Aorta (tissue), 5 donors: ENCODE results near the gene KRT10. TPM values are rescaled to one million over a fixed set of nuclear protein-coding genes. Genes with fewer than 3 reads are reported as not detected.
A peak's percentile ranks its signal among the peaks of the same experiment; 100 is the strongest.

ENCODE experiments used
- ATAC-seq: fragments of 200-7000 bp; cut with Tn5 transposase; one replicate; pipeline ENCODE4 v1.9.1; 2022; ENCODE audit warnings: moderate library complexity; ENCODE audit not compliant: low FRiP score
- DNase-seq, 2 donors: peaks; one replicate each; pipeline ENCODE4 v3.0.0-alpha.2; 2020
- H3K27ac ChIP-seq, 2 donors: one replicate each; pipeline ENCODE4 v1.5.1; 2013; ENCODE audit warnings: low read length in 2 of 2, mild to moderate bottlenecking in 2 of 2, moderate library complexity in 2 of 2, control low read depth in 1 of 2, inconsistent platforms in 1 of 2, low read depth in 1 of 2
- H3K27me3 ChIP-seq, 2 donors: one replicate each; pipeline ENCODE4 v1.6.1; 2013; ENCODE audit warnings: control low read depth in 1 of 2, low read length in 1 of 2, mild to moderate bottlenecking in 1 of 2, moderate library complexity in 1 of 2; ENCODE audit not compliant: insufficient read depth in 2 of 2, control insufficient read depth in 1 of 2
- H3K36me3 ChIP-seq, 2 donors: one replicate each; pipeline ENCODE4 v1.6.1; 2013; ENCODE audit warnings: control low read depth in 1 of 2, low read length in 1 of 2, mild to moderate bottlenecking in 1 of 2; ENCODE audit not compliant: insufficient read depth in 2 of 2, control insufficient read depth in 1 of 2
- H3K4me1 ChIP-seq, 2 donors: one replicate each; pipeline ENCODE4 v1.6.1; 2013; ENCODE audit warnings: low read length in 2 of 2, control low read depth in 1 of 2, mild to moderate bottlenecking in 1 of 2, moderate library complexity in 1 of 2; ENCODE audit not compliant: insufficient read depth in 2 of 2, control insufficient read depth in 1 of 2
- H3K4me3 ChIP-seq, 2 donors: one replicate each; pipeline ENCODE4 v1.5.1; 2013; ENCODE audit warnings: low read length in 2 of 2, control low read depth in 1 of 2, mild to moderate bottlenecking in 1 of 2
- H3K9me3 ChIP-seq: one replicate; pipeline ENCODE4 v1.6.1; 2013; ENCODE audit warnings: mild to moderate bottlenecking, low read length; ENCODE audit not compliant: control insufficient read depth
- WGBS, 2 donors: extraction: QIAGEN DNeasy Blood & Tissue Kit; methylation state at CpG; one replicate each; pipeline ENCODE4 v1.1.7; 2013; 5-methylcytosine and 5-hydroxymethylcytosine counted together
- intact Hi-C, 2 donors: fragments of 100-400 bp; cut with DNase I; formaldehyde crosslinking; loops; one replicate each; pipeline versions ENCODE4 v1.14.2 to v1.15.0; 2022
- polyA plus RNA-seq, 2 donors: library from polyadenylated mRNA; stranded (reverse); fragments of 200-250 nt; gene quantifications; one replicate each; pipeline ENCODE4 v1.2.3, GENCODE V29; 2013
- total RNA-seq, 2 donors: library from RNA; stranded (reverse); fragmentation: NEBNext Ultra II Directional; extraction: Animal tissue kit (Norgen Biotek cat#: 25700); gene quantifications; one replicate each; pipeline ENCODE4 v1.2.1, GENCODE V29; 2021
- donor health status: healthy with polysubstance abuse.
- donor health status: Bipolar disorder and iron deficiency.
- donor health status: DM: no; HTN: no; CAD: no.
- donor health status: DM: no; HTN: no; CAD: no.
- donor health status: DM: yes; HTN: yes; CAD: no.

KRT10 gene
- total and polyA plus RNA-seq, 4 donors, result 35.3 to 39.7 (median 39.3) TPM

GRCh38 chr17:40843242-40843641 lies 20.8 kb upstream of the KRT10 start:
- ATAC-seq, result no peak
- no peaks in the 10 kb centered on the region for H3K9me3 ChIP-seq
- peaks cover 0 to 4% of the 10 kb centered on the region in 2 donors for H3K36me3 ChIP-seq
- H3K4me1 ChIP-seq, result no peaks in the 10 kb centered on the region
- intact Hi-C loops, result no loop called here
- 62 to 87% methylated on average over 3 of the region's 3 CpGs for WGBS, 2 donors
- DNase-seq, result no peak
- H3K27me3 ChIP-seq, result peaks cover 0 to 1% of the 10 kb centered on the region in 2 donors
- no peak overlapping the region for H3K4me3 ChIP-seq
- no peak overlapping the region for H3K27ac ChIP-seq

DNA sequence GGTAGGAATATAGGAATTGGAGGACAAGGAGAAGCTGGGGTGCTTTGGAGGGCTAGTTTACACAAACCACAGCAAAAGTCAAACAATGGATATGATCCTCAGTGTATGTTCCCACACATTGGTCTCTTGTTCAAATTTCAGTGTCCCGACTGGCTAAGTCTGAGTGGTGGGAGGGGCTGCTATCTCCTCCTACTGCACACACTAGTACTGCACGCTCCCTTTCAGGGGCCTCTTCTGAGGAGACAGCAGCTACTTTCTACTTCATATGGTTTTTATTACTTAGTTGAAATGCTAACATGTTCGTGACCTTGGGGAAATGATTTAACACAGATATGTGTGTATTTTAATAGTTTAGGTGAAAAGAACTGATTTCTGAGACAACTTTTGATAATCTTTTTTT lies 18.8 kb upstream of the KRT10 start:
- H3K4me3 ChIP-seq, result no peak overlapping the region
- intact Hi-C loops, result no loop called here
- peaks cover 0 to 4% of the 10 kb centered on the region in 2 donors for H3K36me3 ChIP-seq
- 80 to 87% methylated on average over 3 of the region's 3 CpGs for whole genome bisulfite sequencing, 2 donors
- no peak overlapping the region for H3K27ac ChIP-seq
- no peak for DNase-seq
- H3K4me1 ChIP-seq, result no peaks in the 10 kb centered on the region
- no peaks in the 10 kb centered on the region for H3K9me3 ChIP-seq
- no peak for ATAC-seq
- H3K27me3 ChIP-seq, result peaks cover 0 to 1% of the 10 kb centered on the region in 2 donors

DNA sequence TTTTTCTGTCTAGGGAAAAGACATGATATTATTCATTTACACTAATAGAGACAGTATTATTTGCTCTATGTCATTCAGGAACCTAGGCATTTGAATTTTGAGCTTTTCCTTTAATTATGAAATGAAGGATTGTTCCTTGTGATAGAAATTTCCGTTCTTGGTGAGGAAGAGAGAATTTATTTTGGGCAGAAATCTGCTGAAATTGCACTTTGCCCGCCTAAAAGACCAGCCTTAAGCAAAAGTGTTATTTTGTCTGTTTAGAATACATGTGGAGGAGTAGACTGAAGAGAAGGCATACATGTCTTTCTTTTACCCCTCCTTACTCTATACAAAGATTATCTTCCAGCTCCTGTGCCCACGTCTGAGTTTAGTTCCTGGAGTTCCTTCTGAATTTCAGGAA lies 16.8 kb upstream of the KRT10 start:
- no peaks in the 10 kb centered on the region for H3K9me3 ChIP-seq
- no peaks in the 10 kb centered on the region for H3K27me3 ChIP-seq
- H3K4me3 ChIP-seq, result no peak overlapping the region
- intact Hi-C loops, result no loop called here
- no peak overlapping the region for H3K27ac ChIP-seq
- no peaks in the 10 kb centered on the region for H3K4me1 ChIP-seq
- H3K36me3 ChIP-seq, result peaks cover 2 to 4% of the 10 kb centered on the region in 2 donors
- WGBS, 2 donors, result 66 to 73% methylated on average over 3 of the region's 3 CpGs
- no peak for ATAC-seq
- no peak for DNase-seq

DNA sequence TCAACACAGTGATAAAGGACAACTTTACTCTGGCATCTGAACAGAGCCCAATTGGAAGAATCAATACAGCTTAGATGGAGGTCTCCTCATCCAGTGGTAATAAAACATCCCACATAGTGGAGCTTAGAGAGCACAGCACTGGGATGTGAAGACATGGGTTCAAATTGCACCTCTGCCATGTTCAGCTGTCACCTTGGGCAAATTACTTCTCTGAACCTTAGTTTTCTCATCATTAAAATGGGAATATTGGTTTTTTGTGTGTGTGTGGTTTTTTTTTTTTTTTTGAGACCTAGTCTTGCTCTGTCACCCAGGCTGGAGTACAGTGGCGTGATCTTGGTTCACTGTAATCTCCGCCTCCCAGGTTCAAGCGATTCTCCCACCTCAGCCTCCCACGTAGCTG lies 13.6 kb upstream of the KRT10 start:
- ATAC-seq (no peak), DNase-seq (no peak)
- no peaks in the 10 kb centered on the region for H3K9me3 ChIP-seq
- no peaks in the 10 kb centered on the region for H3K4me1 ChIP-seq
- intact Hi-C loops, result no loop called here
- WGBS, 2 donors, result 98% methylated on average over 4 of the region's 4 CpGs
- no peak overlapping the region for H3K27ac ChIP-seq
- no peak overlapping the region for H3K4me3 ChIP-seq
- peaks cover 2 to 4% of the 10 kb centered on the region in 2 donors for H3K36me3 ChIP-seq
- no peaks in the 10 kb centered on the region for H3K27me3 ChIP-seq

GRCh38 chr17:40833882-40834281 lies 11.5 kb upstream of the KRT10 start:
- DNase-seq (no peak), ATAC-seq (no peak)
- Histone ChIP-seq H3K9me3 (no peaks in the 10 kb centered on the region), H3K27ac (no peak overlapping the region), H3K27me3 (no peaks in the 10 kb centered on the region), H3K4me3 (no peak overlapping the region), H3K4me1 (no peaks in the 10 kb centered on the region), H3K36me3 (peaks cover 0 to 2% of the 10 kb centered on the region in 2 donors)
- intact Hi-C loops, result no loop called here

GRCh38 chr17:40832840-40833239 lies 10.4 kb upstream of the KRT10 start:
- no peak for DNase-seq
- intact Hi-C loops, result no loop called here
- Histone ChIP-seq H3K27ac (no peak overlapping the region), H3K9me3 (no peaks in the 10 kb centered on the region), H3K4me1 (peaks cover 0 to under 1% of the 10 kb centered on the region in 2 donors), H3K27me3 (no peaks in the 10 kb centered on the region), H3K36me3 (peaks cover 0 to 2% of the 10 kb centered on the region in 2 donors), H3K4me3 (no peak overlapping the region)
- no peak for ATAC-seq
- WGBS, 2 donors, result 56% methylated on average over 3 of the region's 3 CpGs

DNA sequence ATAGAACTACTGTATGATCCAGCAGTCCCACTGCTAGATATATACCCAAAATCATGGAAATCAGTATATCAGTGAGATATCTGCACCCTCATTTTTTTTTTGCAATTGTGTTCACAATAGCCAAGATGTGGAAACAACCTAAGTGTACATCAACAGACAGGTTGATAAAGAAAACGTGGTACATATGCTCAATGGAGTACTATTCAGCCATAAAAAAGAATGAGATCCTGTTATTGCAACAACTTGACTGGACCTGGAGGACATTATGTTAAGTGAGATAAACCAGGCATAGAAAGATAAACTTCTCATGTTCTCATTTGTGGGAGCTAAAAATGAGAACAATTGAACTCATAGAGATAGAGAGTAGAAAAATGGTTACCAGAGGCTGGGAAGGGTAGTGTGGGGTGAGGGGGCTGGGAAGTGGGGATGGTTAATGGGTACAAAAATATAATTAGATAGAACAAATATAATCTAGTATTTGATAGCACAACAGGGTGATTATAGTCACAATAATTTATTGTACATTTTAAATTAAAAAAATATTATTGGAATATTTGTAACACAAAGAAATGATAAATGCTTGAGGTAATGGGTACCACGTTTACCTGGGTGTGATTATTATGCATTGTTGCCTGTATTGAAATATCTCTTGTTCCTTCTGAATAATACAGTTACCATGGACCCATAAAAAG lies 7.8 kb upstream of the KRT10 start:
- Histone ChIP-seq H3K4me3 (no peak overlapping the region), H3K27ac (no peak overlapping the region), H3K36me3 (no peaks in the 10 kb centered on the region), H3K27me3 (no peaks in the 10 kb centered on the region), H3K4me1 (peaks cover 5 to 7% of the 10 kb centered on the region in 2 donors), H3K9me3 (no peaks in the 10 kb centered on the region)
- ATAC-seq, result no peak
- WGBS, 2 donors, result 88 to 93% methylated on average over 2 of the region's 2 CpGs
- no peak for DNase-seq
- intact Hi-C loops, result no loop called here

DNA sequence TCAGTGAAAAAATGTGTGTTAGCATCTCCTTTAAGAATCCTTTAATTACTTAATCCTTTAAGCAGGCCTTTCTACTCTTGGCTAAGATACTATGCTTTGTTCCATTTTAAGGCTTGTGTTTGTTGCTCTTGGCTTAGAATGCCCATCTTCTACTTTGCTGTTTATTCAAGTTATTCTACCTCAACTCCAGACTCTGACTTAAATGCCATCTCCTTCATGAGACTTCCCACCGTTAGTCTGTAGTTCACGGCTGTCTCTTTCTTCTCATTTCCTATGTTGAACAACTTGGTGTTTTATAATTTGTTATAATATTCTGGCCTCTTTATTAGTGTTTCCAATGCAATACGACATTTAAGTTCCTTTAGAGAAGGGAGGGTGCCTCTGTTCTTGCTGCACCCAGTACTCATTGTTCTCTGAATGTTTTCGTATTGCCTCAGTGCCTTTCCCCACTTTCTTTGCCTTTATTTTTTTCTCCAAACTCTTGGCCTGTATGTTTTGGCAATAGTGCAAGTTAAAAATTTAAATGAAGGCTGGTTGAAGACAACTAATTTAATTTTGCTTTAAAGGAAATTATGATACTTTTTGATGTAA lies 6.1 kb upstream of the KRT10 start:
- H3K4me3 ChIP-seq, result peak overlapping the region; percentile 20 to 26

More for the DNA sequence above, 6.1 kb upstream of the KRT10 start:
- WGBS, 2 donors, result 1 to 6% methylated on average over 4 of the region's 4 CpGs
- Histone ChIP-seq H3K27me3 (no peaks in the 10 kb centered on the region), H3K27ac (peak overlapping the region in 1 of 2 donors; percentile 93), H3K9me3 (no peaks in the 10 kb centered on the region), H3K36me3 (no peaks in the 10 kb centered on the region), H3K4me1 (peaks cover 5 to 7% of the 10 kb centered on the region in 2 donors)
- peak; percentile 82 for ATAC-seq
- intact Hi-C loops, result no loop called here
- no peak for DNase-seq
